ENCODE data around the gene GPR148. TPM values are rescaled to one million over a fixed set of nuclear protein-coding genes. Genes with fewer than 3 reads are reported as not detected.

GPR148 gene
- total RNA-seq, 4 donors from 2014 or later = not detected

DNA sequence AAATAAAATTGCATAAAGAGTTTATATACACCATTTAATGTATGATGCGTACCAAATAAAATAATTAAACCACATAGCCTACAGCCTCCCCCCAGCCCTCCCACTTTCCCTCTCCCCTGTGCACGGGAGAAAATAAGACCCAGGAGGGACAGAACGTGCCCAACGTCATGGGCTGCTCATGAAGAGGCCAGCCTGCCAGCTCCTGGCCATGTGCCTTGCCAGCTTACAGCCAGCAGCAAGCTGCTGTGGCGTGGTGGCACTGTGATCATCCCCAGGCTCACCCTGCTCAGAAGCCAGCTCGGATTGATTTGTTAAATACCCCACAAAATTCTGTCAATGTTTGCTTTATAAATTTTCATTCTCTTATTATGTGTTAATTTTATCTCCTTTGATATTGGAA is 7.6 kb downstream of the GPR148 start:
- no peak for DNase-seq (ENCODE audit: low spot score)
- no peak for ATAC-seq (ENCODE audit: low FRiP score)
- TF ChIP-seq, protein P1, sequence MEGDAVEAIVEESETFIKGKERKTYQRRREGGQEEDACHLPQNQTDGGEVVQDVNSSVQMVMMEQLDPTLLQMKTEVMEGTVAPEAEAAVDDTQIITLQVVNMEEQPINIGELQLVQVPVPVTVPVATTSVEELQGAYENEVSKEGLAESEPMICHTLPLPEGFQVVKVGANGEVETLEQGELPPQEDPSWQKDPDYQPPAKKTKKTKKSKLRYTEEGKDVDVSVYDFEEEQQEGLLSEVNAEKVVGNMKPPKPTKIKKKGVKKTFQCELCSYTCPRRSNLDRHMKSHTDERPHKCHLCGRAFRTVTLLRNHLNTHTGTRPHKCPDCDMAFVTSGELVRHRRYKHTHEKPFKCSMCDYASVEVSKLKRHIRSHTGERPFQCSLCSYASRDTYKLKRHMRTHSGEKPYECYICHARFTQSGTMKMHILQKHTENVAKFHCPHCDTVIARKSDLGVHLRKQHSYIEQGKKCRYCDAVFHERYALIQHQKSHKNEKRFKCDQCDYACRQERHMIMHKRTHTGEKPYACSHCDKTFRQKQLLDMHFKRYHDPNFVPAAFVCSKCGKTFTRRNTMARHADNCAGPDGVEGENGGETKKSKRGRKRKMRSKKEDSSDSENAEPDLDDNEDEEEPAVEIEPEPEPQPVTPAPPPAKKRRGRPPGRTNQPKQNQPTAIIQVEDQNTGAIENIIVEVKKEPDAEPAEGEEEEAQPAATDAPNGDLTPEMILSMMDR (IDR thresholded peaks at IDR 0.05) = no peak

DNA sequence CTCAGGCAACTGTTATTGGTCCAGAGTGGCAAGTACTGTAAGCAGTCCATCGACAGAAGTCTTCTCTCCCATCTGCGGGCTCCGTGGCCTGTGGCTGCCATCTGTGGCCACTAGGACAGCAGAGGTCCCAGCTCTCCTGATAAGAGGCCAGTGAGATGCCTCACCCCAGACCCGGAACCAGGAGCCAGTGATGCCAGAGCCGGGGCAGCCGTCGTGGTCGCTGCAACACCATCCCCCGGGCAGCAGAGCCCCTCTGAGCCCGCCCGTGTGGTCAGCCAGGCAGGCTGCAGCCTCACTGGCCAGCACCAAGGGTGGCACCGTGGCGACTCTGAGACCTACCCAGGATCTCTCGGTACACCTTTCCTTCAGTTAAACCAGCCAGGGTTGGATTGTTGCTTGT is 8.7 kb downstream of the GPR148 start:
- ATAC-seq (ENCODE audit: low FRiP score) (no peak), DNase-seq (ENCODE audit: low spot score) (no peak)
- TF ChIP-seq, protein P1 (IDR thresholded peaks at IDR 0.05) = no peak

DNA sequence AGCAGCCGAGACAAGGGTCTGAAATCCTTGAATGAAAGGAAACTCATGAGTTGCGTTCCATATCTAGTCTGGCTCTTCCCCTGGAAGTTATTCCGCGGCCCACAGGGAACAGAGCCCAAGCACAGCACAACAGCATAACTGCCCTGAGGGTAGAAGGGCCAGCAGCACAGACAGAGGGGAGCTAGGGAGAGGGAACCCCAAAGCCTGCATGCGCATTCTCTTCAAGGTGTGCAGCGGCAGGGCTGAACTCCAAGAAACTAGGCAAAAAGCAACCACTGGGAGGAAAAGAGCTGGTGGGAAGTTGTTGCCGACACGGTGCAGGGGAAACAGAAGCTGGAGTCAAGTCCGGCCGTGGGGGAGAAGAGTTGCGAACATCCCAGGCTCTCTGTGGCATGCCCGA is 11.8 kb downstream of the GPR148 start:
- ATAC-seq (ENCODE audit: low FRiP score) = no peak
- TF ChIP-seq, protein P1 (IDR thresholded peaks at IDR 0.05) = no peak
- no peak for DNase-seq (ENCODE audit: low spot score)

DNA sequence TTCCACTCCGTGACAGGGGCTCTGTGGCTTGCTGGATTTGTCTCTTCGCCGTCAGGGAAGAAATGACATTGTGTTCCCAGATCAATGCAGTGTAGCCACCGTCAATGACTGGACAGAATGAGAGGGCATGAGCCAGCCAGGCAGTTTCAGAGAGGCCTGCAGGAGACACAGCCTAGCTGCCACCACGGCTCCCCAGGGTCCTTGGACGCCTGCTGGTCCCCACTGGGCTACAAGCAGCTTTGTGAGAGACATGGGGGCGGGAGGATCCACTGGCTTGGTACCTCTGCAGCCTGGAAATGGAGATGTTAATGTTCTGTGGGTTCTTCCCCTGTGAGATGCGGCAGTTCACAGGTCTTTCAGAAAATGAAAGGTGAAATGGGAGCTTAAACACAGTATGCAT is 14.4 kb downstream of the GPR148 start:
- no peak for ATAC-seq (ENCODE audit: low FRiP score)
- DNase-seq (ENCODE audit: low spot score) = no peak
- TF ChIP-seq, protein P1 (IDR thresholded peaks at IDR 0.05) = no peak

DNA sequence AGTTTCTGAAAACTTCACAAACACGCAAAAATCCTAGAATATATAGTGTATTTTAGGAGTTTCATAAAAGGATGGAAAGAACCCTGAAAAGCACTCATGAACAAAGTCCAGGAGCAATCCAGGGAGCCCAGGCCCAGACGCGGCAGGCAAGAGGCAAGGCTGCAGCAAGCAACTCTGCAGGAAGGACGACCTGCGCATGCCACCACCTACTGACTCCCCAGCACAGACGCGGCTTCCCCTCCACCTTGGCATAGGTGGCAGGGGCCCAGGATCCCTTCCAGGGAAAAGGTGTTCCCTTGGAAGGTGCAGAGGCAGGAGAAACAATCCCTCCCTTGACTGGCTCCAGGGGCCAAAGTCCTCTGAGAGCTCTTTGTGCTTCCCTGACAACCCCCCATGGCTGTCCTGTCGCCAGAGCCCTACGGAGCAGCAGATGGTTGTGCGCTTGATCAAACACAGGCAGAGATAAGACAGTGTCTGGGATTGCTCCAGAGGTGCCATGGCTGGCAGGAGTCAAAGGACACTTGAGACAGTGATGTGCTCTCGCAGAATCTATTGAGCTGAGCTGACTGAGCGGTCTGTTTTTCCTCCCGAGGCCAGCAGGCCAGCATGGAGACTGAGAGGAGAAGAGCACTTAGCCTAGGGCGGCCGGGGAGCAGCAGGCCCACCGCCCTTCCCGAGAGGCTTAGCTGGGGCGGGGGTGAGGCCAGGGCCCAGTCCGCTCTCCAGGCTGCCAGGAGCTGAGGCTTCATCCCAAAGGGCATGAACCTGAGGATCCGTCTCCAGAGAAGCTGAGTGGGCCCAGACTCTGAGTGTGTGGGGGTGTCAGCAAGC is 15.6 kb downstream of the GPR148 start:
- ATAC-seq (ENCODE audit: low FRiP score) (no peak), DNase-seq (ENCODE audit: low spot score) (no peak)
- TF ChIP-seq, protein P1 (IDR thresholded peaks at IDR 0.05) = no peak

DNA sequence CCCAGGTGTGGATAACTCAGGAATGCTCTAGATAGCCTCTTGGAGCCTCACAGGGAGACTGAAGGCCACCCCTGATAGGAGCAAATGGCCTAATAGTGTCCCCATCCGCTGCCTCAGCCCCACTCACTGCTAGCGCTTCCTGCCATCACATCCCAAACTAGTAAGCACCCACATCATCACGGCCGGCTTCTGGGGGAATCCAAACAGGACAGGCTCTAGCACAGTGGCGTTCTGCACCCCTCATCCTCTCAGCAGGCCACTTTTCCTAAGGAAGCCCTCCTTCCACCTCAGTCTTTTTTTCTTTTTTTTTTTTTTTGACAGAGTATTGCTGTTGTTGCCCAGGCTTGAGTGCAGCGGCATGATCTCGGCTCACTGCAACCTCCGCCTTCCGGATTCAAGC is 20.2 kb downstream of the GPR148 start:
- TF ChIP-seq, protein P1 (IDR thresholded peaks at IDR 0.05) = no peak
- no peak for DNase-seq (ENCODE audit: low spot score)
- no peak for ATAC-seq (ENCODE audit: low FRiP score)

DNA sequence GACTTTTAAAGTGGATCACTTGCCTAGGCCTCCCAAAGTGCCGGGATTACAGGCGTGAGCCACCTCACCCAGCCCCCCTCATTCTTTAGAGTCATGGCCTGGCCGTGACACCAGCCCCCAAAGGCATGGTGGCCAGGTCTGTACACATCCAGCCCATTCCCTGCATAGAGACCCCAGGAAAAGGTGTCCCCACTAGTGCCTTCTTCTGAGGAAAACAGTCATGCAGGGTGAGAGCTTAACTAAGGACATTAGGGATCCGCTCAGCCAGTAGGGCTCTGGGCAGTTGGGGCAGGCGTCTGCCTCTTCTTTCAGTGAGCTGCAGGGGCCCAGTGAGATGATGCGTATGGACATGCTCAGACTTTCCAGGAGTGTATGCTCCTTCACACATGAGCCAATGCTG is 20.8 kb downstream of the GPR148 start:
- TF ChIP-seq, protein P1 (IDR thresholded peaks at IDR 0.05) = no peak
- DNase-seq (ENCODE audit: low spot score) (no peak), ATAC-seq (ENCODE audit: low FRiP score) (no peak)

Data from omental fat pad (tissue), 4 donors.